GM12878 (cell line): ENCODE data around the gene KCNN3. TPM values are rescaled to one million over a fixed set of nuclear protein-coding genes. Genes with fewer than 3 reads are reported as not detected.

Experiments used
- ASH2L ChIP-seq: fragments of 300-600, 200-600 bp; sonication (generic); IDR thresholded peaks from 2 replicates; pipeline ENCODE4 v1.6.1; 2017; ENCODE audit warnings: low read depth, mild to moderate bottlenecking, borderline replicate concordance
- ATF2 ChIP-seq: IDR thresholded peaks from 2 replicates; pipeline ENCODE4 v1.6.1; 2012; ENCODE audit warnings: low read length, inconsistent platforms
- ATF7 ChIP-seq: fragments of 450-650 bp; IDR thresholded peaks from 2 replicates; pipeline ENCODE4 v1.6.1; 2016; ENCODE audit warnings: low read depth, mild to moderate bottlenecking
- CBFB ChIP-seq: IDR thresholded peaks from 2 replicates; pipeline ENCODE4 v1.6.1; 2016; ENCODE audit warnings: antibody characterized with exemption, low read depth
- CEBPB ChIP-seq, 2 experiments: fragments of 150-350 bp in 1 of 2; IDR thresholded peaks; 2 replicates each; pipeline ENCODE4 v1.6.1; 2012 to 2014; ENCODE audit warnings: low read depth in 2 of 2, low read length in 2 of 2, borderline replicate concordance in 1 of 2, inconsistent platforms in 1 of 2
- E4F1 ChIP-seq: fragments of 450-650 bp; IDR thresholded peaks from 2 replicates; pipeline ENCODE4 v1.6.1; 2018; ENCODE audit warnings: borderline replicate concordance, mild to moderate bottlenecking; ENCODE audit not compliant: partially characterized antibody
- EED ChIP-seq: sonication (generic); IDR thresholded peaks from 2 replicates; pipeline ENCODE4 v1.6.1; 2016; ENCODE audit warnings: antibody characterized with exemption, low read depth
- GATAD2B ChIP-seq: fragments of 450-650 bp; conservative IDR thresholded peaks from 2 replicates; pipeline ENCODE4 v1.6.1; 2017; ENCODE audit warnings: low read depth, mild to moderate bottlenecking, moderate library complexity
- IKZF2 ChIP-seq, 2 experiments: fragments of 450-650 bp; IDR thresholded peaks; 2 replicates each; pipeline ENCODE4 v1.6.1; 2017; ENCODE audit warnings: mild to moderate bottlenecking in 2 of 2, moderate library complexity in 2 of 2
- JUNB ChIP-seq: IDR thresholded peaks from 2 replicates; pipeline ENCODE4 v1.6.1; 2016; ENCODE audit warnings: antibody characterized with exemption, mild to moderate bottlenecking
- MEF2A ChIP-seq: IDR thresholded peaks from 2 replicates; pipeline ENCODE4 v1.6.1; 2011; ENCODE audit warnings: low read depth, mild to moderate bottlenecking, low read length, moderate library complexity; ENCODE audit not compliant: insufficient read depth
- NBN ChIP-seq: fragments of 450-650 bp; IDR thresholded peaks from 2 replicates; pipeline ENCODE4 v1.6.1; 2016
- NFIC ChIP-seq: IDR thresholded peaks from 2 replicates; pipeline ENCODE4 v1.6.1; 2012; ENCODE audit warnings: low read depth, mild to moderate bottlenecking, inconsistent platforms, low read length, moderate library complexity
- RAD21 ChIP-seq: IDR thresholded peaks from 2 replicates; pipeline ENCODE4 v1.6.1; 2011; ENCODE audit warnings: mild to moderate bottlenecking, low read depth, low read length, moderate library complexity; ENCODE audit not compliant: insufficient read depth
- RELB ChIP-seq: fragments of 450-650 bp; IDR thresholded peaks from 2 replicates; pipeline ENCODE4 v1.6.1; 2017; ENCODE audit warnings: low read depth, mild to moderate bottlenecking, moderate library complexity
- SUZ12 ChIP-seq: fragments of 200-600 bp; sonication (generic); IDR thresholded peaks from one replicate; pipeline ENCODE4 v1.6.1; 2018; ENCODE audit warnings: antibody characterized with exemption, mild to moderate bottlenecking; ENCODE audit not compliant: unreplicated experiment
- TBL1XR1 ChIP-seq: IDR thresholded peaks from 2 replicates; pipeline ENCODE4 v1.6.1; 2012; ENCODE audit warnings: low read depth, low read length, improper control_type of control experiment
- TCF12 ChIP-seq: IDR thresholded peaks from 2 replicates; pipeline ENCODE4 v1.6.1; 2011; ENCODE audit warnings: low read depth, mild to moderate bottlenecking, low read length
- ZNF217 ChIP-seq: fragments of 450-650 bp; IDR thresholded peaks from 2 replicates; pipeline ENCODE4 v1.6.1; 2017; ENCODE audit warnings: antibody characterized with exemption, mild to moderate bottlenecking
- ZNF592 ChIP-seq: fragments of 450-650 bp; IDR thresholded peaks from 2 replicates; pipeline ENCODE4 v1.6.1; 2017; ENCODE audit warnings: mild to moderate bottlenecking, moderate library complexity
- polyA plus RNA-seq, 11 experiments: library from polyadenylated mRNA; depleted of rRNA in 4 of 11; unstranded in 6 of 11; stranded (reverse) in 5 of 11; fragments of >200 nt; fragmentation: Nextera tagmentation in 4 of 11; fragmentation: Illumina TruSeq in 1 of 11; extraction: Ambion mirVana in 4 of 11; extraction: Trizol in 1 of 11; gene quantifications; 1 replicate in 1 of 11; 2 replicates in 10 of 11; pipeline versions ENCODE4 v1.2.1 to v1.2.3, GENCODE V29; 2011 to 2016; ENCODE audit warnings: inconsistent platforms in 2 of 11, missing spikeins in 2 of 11, low read depth in 1 of 11
- total RNA-seq, 4 experiments: library from RNA; depleted of rRNA in 3 of 4; stranded (reverse); fragments of >200 nt in 3 of 4; fragmentation: Illumina TruSeq in 1 of 4; extraction: Trizol in 1 of 4; gene quantifications; 2 replicates each; pipeline versions ENCODE4 v1.2.1 to v1.2.3, GENCODE V29; 2013 to 2021

The KCNN3 gene
- total and polyA plus RNA-seq, 10 of the 15 experiments (the other 5 are each of a cell fraction or from before 2014, with no cell fraction given), result 3.5 to 26.4 (median 14.9) TPM

GRCh38 chr1:154791292-154792166 lies 78.6 kb downstream of the KCNN3 start (continued):
- TF ChIP-seq ZNF592 (no peak), TCF12 (peak; percentile 97), ATF7 (peak; percentile 72), MEF2A (peak; percentile 100), EED (peak; percentile 95), TBL1XR1 (peak; percentile 96), ZNF217 (peak; percentile 25; the same call in 1 of the 2 replicates), JUNB (peak; percentile 30; the same call in 1 of the 2 replicates), NBN (peak; percentile 72; the same call in 1 of the 2 replicates), ATF2 (peak; percentile 88), NFIC (peak; percentile 98), IKZF2 (IDR thresholded peaks at IDR 0.05) (peak; percentile 96 to 98), CEBPB (IDR thresholded peaks at IDR 0.05; ENCODE audit: borderline replicate concordance in 1 of 2, low read depth in 2 of 2, low read length in 2 of 2) (peak in 1 of 2 experiments; percentile 67; a peak in 1 of 4 replicates), CBFB (peak; percentile 86), E4F1 (no peak), GATAD2B (peak; percentile 74; the same call in 1 of the 2 replicates), ASH2L (0 out of 2 replicates have a peak, but pooled peaks have one; percentile 41), SUZ12 (no peak), RELB (peak; percentile 91), RAD21 (peak; percentile 48)
